Ectodermal cell (in vitro differentiated cells): ENCODE data around the gene STOML3.

Experiments
- H3K27ac ChIP-seq: 2 replicates; pipeline ENCODE4 v1.7.0; 2013; ENCODE audit warnings: mild to moderate bottlenecking, low read depth, low read length; ENCODE audit not compliant: insufficient read depth, poor library complexity, severe bottlenecking
- H3K27me3 ChIP-seq: 2 replicates; pipeline ENCODE4 v1.7.0; 2013; ENCODE audit warnings: mild to moderate bottlenecking, low read length; ENCODE audit not compliant: insufficient read depth, control insufficient read depth, poor library complexity, severe bottlenecking
- H3K36me3 ChIP-seq: one replicate; pipeline ENCODE4 v1.7.0; 2013; ENCODE audit warnings: low read length; ENCODE audit not compliant: control insufficient read depth, insufficient read depth
- H3K4me1 ChIP-seq: one replicate; pipeline ENCODE4 v1.7.0; 2013; ENCODE audit warnings: low read length; ENCODE audit not compliant: control insufficient read depth, insufficient read depth
- H3K4me3 ChIP-seq: 2 replicates; pipeline ENCODE4 v1.7.0; 2013; ENCODE audit warnings: low read depth, low read length, control low read depth; ENCODE audit not compliant: insufficient read depth
- H3K9me3 ChIP-seq: 2 replicates; pipeline ENCODE4 v1.7.0; 2013; ENCODE audit warnings: mild to moderate bottlenecking, low read length, moderate library complexity; ENCODE audit not compliant: control insufficient read depth
- WGBS, 2 experiments: methylation state at CpG; one replicate each; pipeline ENCODE4 v1.1.7; 2013; ENCODE audit warnings: missing lambda C conversion rate in 2 of 2; 5-methylcytosine and 5-hydroxymethylcytosine counted together

STOML3 gene

GRCh38 chr13:38957794-38958592 lies 32.6 kb downstream of the STOML3 start:
- Histone ChIP-seq H3K27ac (no peak overlapping the region), H3K36me3 (no peaks in the 10 kb centered on the region), H3K4me1 (no peaks in the 10 kb centered on the region), H3K9me3 (no peaks in the 10 kb centered on the region), H3K4me3 (no peak overlapping the region), H3K27me3 (no peaks in the 10 kb centered on the region)
- WGBS, 2 experiments = 95% methylated on average over 11 of the region's 11 CpGs

GRCh38 chr13:38954844-38955243 lies 35.8 kb downstream of the STOML3 start:
- Histone ChIP-seq H3K36me3 (no peaks in the 10 kb centered on the region), H3K27ac (no peak overlapping the region), H3K9me3 (no peaks in the 10 kb centered on the region), H3K27me3 (no peaks in the 10 kb centered on the region), H3K4me1 (peaks cover 7% of the 10 kb centered on the region), H3K4me3 (no peak overlapping the region)

GRCh38 chr13:38954291-38954690 lies 36.3 kb downstream of the STOML3 start:
- Histone ChIP-seq H3K36me3 (no peaks in the 10 kb centered on the region), H3K9me3 (no peaks in the 10 kb centered on the region), H3K27ac (no peak overlapping the region), H3K27me3 (no peaks in the 10 kb centered on the region), H3K4me3 (no peak overlapping the region), H3K4me1 (peaks cover 7% of the 10 kb centered on the region)
- WGBS, 2 experiments = 91 to 92% methylated on average over 2 of the region's 2 CpGs

GRCh38 chr13:38952827-38953226 lies 37.8 kb downstream of the STOML3 start:
- H3K4me3 ChIP-seq = no peak overlapping the region
- WGBS, 2 experiments = 100% methylated on average over 1 of the region's 1 CpG; no CpG with 5 or more reads in 1 of the 2 experiments
- H3K27me3 ChIP-seq = no peaks in the 10 kb centered on the region
- peaks cover 7% of the 10 kb centered on the region for H3K4me1 ChIP-seq
- no peak overlapping the region for H3K27ac ChIP-seq
- H3K9me3 ChIP-seq = no peaks in the 10 kb centered on the region
- H3K36me3 ChIP-seq = no peaks in the 10 kb centered on the region

GRCh38 chr13:38951525-38952313 lies 38.9 kb downstream of the STOML3 start:
- no peaks in the 10 kb centered on the region for H3K36me3 ChIP-seq
- H3K27me3 ChIP-seq = no peaks in the 10 kb centered on the region
- H3K4me1 ChIP-seq = peaks cover 7% of the 10 kb centered on the region
- WGBS, 2 experiments = 44 to 46% methylated on average over 9 of the region's 9 CpGs
- no peaks in the 10 kb centered on the region for H3K9me3 ChIP-seq
- no peak overlapping the region for H3K4me3 ChIP-seq
- no peak overlapping the region for H3K27ac ChIP-seq

GRCh38 chr13:38950987-38951386 lies 39.6 kb downstream of the STOML3 start:
- no peaks in the 10 kb centered on the region for H3K9me3 ChIP-seq
- no peak overlapping the region for H3K27ac ChIP-seq
- 64 to 73% methylated on average over 2 of the region's 3 CpGs for WGBS, 2 experiments
- no peaks in the 10 kb centered on the region for H3K36me3 ChIP-seq
- H3K27me3 ChIP-seq = no peaks in the 10 kb centered on the region
- H3K4me1 ChIP-seq = peaks cover 7% of the 10 kb centered on the region
- no peak overlapping the region for H3K4me3 ChIP-seq

GRCh38 chr13:38947054-38947453 lies 43.6 kb downstream of the STOML3 start:
- Histone ChIP-seq H3K9me3 (no peaks in the 10 kb centered on the region), H3K4me3 (no peak overlapping the region), H3K27me3 (no peaks in the 10 kb centered on the region), H3K27ac (no peak overlapping the region), H3K4me1 (peaks cover 5% of the 10 kb centered on the region), H3K36me3 (no peaks in the 10 kb centered on the region)
- WGBS, 2 experiments = 85 to 92% methylated on average over 3 of the region's 3 CpGs

GRCh38 chr13:38944219-38944618 lies 46.4 kb downstream of the STOML3 start:
- no peaks in the 10 kb centered on the region for H3K4me1 ChIP-seq
- WGBS, 2 experiments = 63 to 67% methylated on average over 2 of the region's 3 CpGs

GRCh38 chr13:38943231-38943630 lies 47.4 kb downstream of the STOML3 start:
- Histone ChIP-seq H3K9me3 (no peaks in the 10 kb centered on the region), H3K4me3 (no peak overlapping the region), H3K27ac (no peak overlapping the region), H3K4me1 (no peaks in the 10 kb centered on the region), H3K27me3 (no peaks in the 10 kb centered on the region), H3K36me3 (no peaks in the 10 kb centered on the region)
- 90 to 96% methylated on average over 2 of the region's 2 CpGs for WGBS, 2 experiments

More at GRCh38 chr13:38944219-38944618, 46.4 kb downstream of the STOML3 start:
- Histone ChIP-seq H3K9me3 (no peaks in the 10 kb centered on the region), H3K27ac (no peak overlapping the region), H3K4me3 (no peak overlapping the region), H3K27me3 (no peaks in the 10 kb centered on the region), H3K36me3 (no peaks in the 10 kb centered on the region)

- H3K9me3 ChIP-seq = no peaks in the 10 kb centered on the region
- 91 to 93% methylated on average over 3 of the region's 3 CpGs for WGBS, 2 experiments
- H3K4me3 ChIP-seq = no peak overlapping the region
- H3K4me1 ChIP-seq = no peaks in the 10 kb centered on the region
- H3K27ac ChIP-seq = no peak overlapping the region
- H3K36me3 ChIP-seq = no peaks in the 10 kb centered on the region
- H3K27me3 ChIP-seq = no peaks in the 10 kb centered on the region
These were observed 49.2 kb downstream of the STOML3 start for GRCh38 chr13:38941353-38941945.
